ENCODE measurements around the gene PKDREJ.
"Not testable (repeated sequence)": the region's sequence is repeated elsewhere in the genome, so short reads cannot be mapped to it uniquely, and the experiment has no call there.

PKDREJ gene

GRCh38 chr22:46265627-46266026, 2.5 kb upstream of the PKDREJ start:
- DNase-seq: not testable (repeated sequence)

- DNase-seq: not testable (repeated sequence)
Measured at GRCh38 chr22:46264520-46264919, 1.4 kb upstream of the PKDREJ start.

GRCh38 chr22:46262449-46263215, 511 bp downstream of the PKDREJ start:
- no peak for DNase-seq

- no peak for DNase-seq
Measured at GRCh38 chr22:46260038-46260437, 3.1 kb downstream of the PKDREJ start.

GRCh38 chr22:46259374-46259773, 3.8 kb downstream of the PKDREJ start:
- no peak for DNase-seq

- DNase-seq: no peak
Measured at GRCh38 chr22:46256358-46256958, 6.7 kb downstream of the PKDREJ start.

GRCh38 chr22:46251816-46252380, 11.2 kb downstream of the PKDREJ start:
- no peak for DNase-seq

- no peak for DNase-seq
Measured at GRCh38 chr22:46251266-46251665, 11.9 kb downstream of the PKDREJ start.

- no peak for DNase-seq
Measured at GRCh38 chr22:46250783-46251125, 12.4 kb downstream of the PKDREJ start.

GRCh38 chr22:46250035-46250782, 12.9 kb downstream of the PKDREJ start, which contains the start of gene CDPF1:
Gene CDPF1, minus strand, starts transcription at chr22:46250293. Its CDS starts 2,009 bp downstream, at chr22:46248284.
- peak; percentile 23 for DNase-seq

GRCh38 chr22:46247443-46247975, 15.6 kb downstream of the PKDREJ start:
- no peak for DNase-seq

- DNase-seq: no peak
Measured at GRCh38 chr22:46246178-46246577, 17.0 kb downstream of the PKDREJ start.

- DNase-seq: no peak
Measured at GRCh38 chr22:46245511-46245910, 17.6 kb downstream of the PKDREJ start.

- DNase-seq: no peak
Measured at GRCh38 chr22:46244771-46245170, 18.4 kb downstream of the PKDREJ start.

GRCh38 chr22:46242076-46242475, 21.1 kb downstream of the PKDREJ start:
- DNase-seq: no peak

- DNase-seq: no peak
Measured at GRCh38 chr22:46241396-46242007, 21.6 kb downstream of the PKDREJ start.

GRCh38 chr22:46240907-46241306, 22.2 kb downstream of the PKDREJ start:
- no peak for DNase-seq

- DNase-seq: no peak
Measured at GRCh38 chr22:46240506-46240905, 22.6 kb downstream of the PKDREJ start.

GRCh38 chr22:46240073-46240472, 23.1 kb downstream of the PKDREJ start:
- DNase-seq: no peak

- no peak for DNase-seq
Measured at GRCh38 chr22:46239261-46240048, 23.7 kb downstream of the PKDREJ start.

GRCh38 chr22:46238541-46238940, 24.6 kb downstream of the PKDREJ start:
- DNase-seq: no peak
